Mesothelial cell of epicardium (in vitro differentiated cells): ENCODE results near the gene ODF2L. TPM values are rescaled to one million over a fixed set of nuclear protein-coding genes. Genes with fewer than 3 reads are reported as not detected.
"Not testable (repeated sequence)": the region's sequence is repeated elsewhere in the genome, so short reads cannot be mapped to it uniquely, and the experiment has no call there.

Experiments
- DNase-seq, 2 experiments: peaks; one replicate each; pipeline ENCODE4 v3.0.0; 2021; ENCODE audit warnings: low spot score in 2 of 2; ENCODE audit not compliant: unreplicated experiment in 2 of 2
- H3K27ac Mint-ChIP-seq: 2 replicates; pipeline ENCODE4 v1.8.0; 2021; ENCODE audit warnings: mixed read lengths
- H3K27me3 Mint-ChIP-seq: 2 replicates; pipeline ENCODE4 v1.8.0; 2021; ENCODE audit warnings: low read depth, mixed read lengths
- H3K36me3 Mint-ChIP-seq: 2 replicates; pipeline ENCODE4 v1.8.0; 2021; ENCODE audit warnings: mixed read lengths
- H3K4me1 Mint-ChIP-seq: 2 replicates; pipeline ENCODE4 v1.8.0; 2021; ENCODE audit warnings: mixed read lengths
- H3K4me3 Mint-ChIP-seq: 2 replicates; pipeline ENCODE4 v1.8.0; 2021; ENCODE audit warnings: mild to moderate bottlenecking, moderate library complexity, mixed read lengths
- H3K9me3 Mint-ChIP-seq: 2 replicates; pipeline ENCODE4 v1.8.0; 2021; ENCODE audit warnings: mixed read lengths
- CTCF ChIP-seq: fragments of 200-600 bp; sonication (generic); IDR thresholded peaks from one replicate; pipeline ENCODE4 v1.5.0; 2021; ENCODE audit warnings: antibody characterized with exemption; ENCODE audit not compliant: unreplicated experiment
- total RNA-seq: library from RNA; stranded (reverse); gene quantifications from 3 replicates; pipeline ENCODE4 v1.2.1, GENCODE V29; 2021

The ODF2L gene
- total RNA-seq, 1 donor from 2014 or later = 74.0 TPM

- Mint-ChIP-seq H3K36me3 (peaks cover 34% of the 10 kb centered on the region), H3K4me3 (no peak overlapping the region), H3K27ac (no peak overlapping the region)
Measured at GRCh38 chr1:86356247-86356646, 39.9 kb downstream of the ODF2L start.

GRCh38 chr1:86352086-86352485 lies 44.0 kb downstream of the ODF2L start:
- peaks cover 36% of the 10 kb centered on the region for H3K36me3 Mint-ChIP-seq
- TF ChIP-seq CTCF = no peak
- H3K27me3 Mint-ChIP-seq = no peaks in the 10 kb centered on the region
- no peak overlapping the region for H3K4me3 Mint-ChIP-seq
- H3K27ac Mint-ChIP-seq = no peak overlapping the region
- DNase-seq = no peak
- peaks cover 12% of the 10 kb centered on the region for H3K9me3 Mint-ChIP-seq
- H3K4me1 Mint-ChIP-seq = no peaks in the 10 kb centered on the region

More at GRCh38 chr1:86356247-86356646, 39.9 kb downstream of the ODF2L start:
- no peaks in the 10 kb centered on the region for H3K27me3 Mint-ChIP-seq
- no peaks in the 10 kb centered on the region for H3K4me1 Mint-ChIP-seq
- peaks cover 6% of the 10 kb centered on the region for H3K9me3 Mint-ChIP-seq
- DNase-seq = no peak
- TF ChIP-seq CTCF = no peak

GRCh38 chr1:86350230-86350629 lies 45.9 kb downstream of the ODF2L start:
- H3K4me3 Mint-ChIP-seq, H3K27ac Mint-ChIP-seq, H3K4me1 Mint-ChIP-seq, H3K27me3 Mint-ChIP-seq, DNase-seq: not testable (repeated sequence)
- H3K36me3 Mint-ChIP-seq = peaks cover 33% of the 10 kb centered on the region
- H3K9me3 Mint-ChIP-seq = peaks cover 12% of the 10 kb centered on the region

- no peak for TF ChIP-seq CTCF
- DNase-seq = no peak
- no peak overlapping the region for H3K27ac Mint-ChIP-seq
- H3K4me1 Mint-ChIP-seq = no peaks in the 10 kb centered on the region
- no peaks in the 10 kb centered on the region for H3K27me3 Mint-ChIP-seq
- H3K36me3 Mint-ChIP-seq = peaks cover 21% of the 10 kb centered on the region
- H3K9me3 Mint-ChIP-seq = peaks cover 15% of the 10 kb centered on the region
- H3K4me3 Mint-ChIP-seq = no peak overlapping the region
Measured at GRCh38 chr1:86346388-86346787, 49.7 kb downstream of the ODF2L start.

- Mint-ChIP-seq H3K27me3 (no peaks in the 10 kb centered on the region), H3K36me3 (peaks cover 11% of the 10 kb centered on the region), H3K9me3 (peaks cover 8% of the 10 kb centered on the region), H3K4me3 (no peak overlapping the region), H3K27ac (no peak overlapping the region), H3K4me1 (no peaks in the 10 kb centered on the region)
- TF ChIP-seq CTCF = no peak
- no peak for DNase-seq
Measured at GRCh38 chr1:86345042-86345441, 51.1 kb downstream of the ODF2L start.

GRCh38 chr1:86339906-86340305 lies 56.2 kb downstream of the ODF2L start:
- TF ChIP-seq CTCF = no peak
- Mint-ChIP-seq H3K9me3 (peaks cover 5% of the 10 kb centered on the region), H3K4me1 (no peaks in the 10 kb centered on the region), H3K4me3 (no peak overlapping the region), H3K36me3 (peaks cover 3% of the 10 kb centered on the region), H3K27ac (no peak overlapping the region), H3K27me3 (peaks cover 2% of the 10 kb centered on the region)
- DNase-seq = no peak
